Subcutaneous adipose tissue (tissue), 4 donors: Measurements from ENCODE around the gene BANP. TPM values are rescaled to one million over a fixed set of nuclear protein-coding genes. Genes with fewer than 3 reads are reported as not detected.

ENCODE experiments used
- total RNA-seq, 4 donors: library from RNA; depleted of rRNA; stranded (reverse); fragments of >200 nt; gene quantifications; one replicate each; pipeline ENCODE4 v1.1.0, GENCODE V29; 2016
- TF ChIP-seq, protein P1 (sequence below): fragments of 450-650 bp; IDR thresholded peaks from one replicate; pipeline ENCODE4 v1.5.1; 2016; ENCODE audit warnings: low read depth, mild to moderate bottlenecking, control low read depth, antibody characterized with exemption, moderate library complexity

The BANP gene
- total RNA-seq, 4 donors from 2014 or later = 12.9 to 21.1 (median 16.9) TPM

DNA sequence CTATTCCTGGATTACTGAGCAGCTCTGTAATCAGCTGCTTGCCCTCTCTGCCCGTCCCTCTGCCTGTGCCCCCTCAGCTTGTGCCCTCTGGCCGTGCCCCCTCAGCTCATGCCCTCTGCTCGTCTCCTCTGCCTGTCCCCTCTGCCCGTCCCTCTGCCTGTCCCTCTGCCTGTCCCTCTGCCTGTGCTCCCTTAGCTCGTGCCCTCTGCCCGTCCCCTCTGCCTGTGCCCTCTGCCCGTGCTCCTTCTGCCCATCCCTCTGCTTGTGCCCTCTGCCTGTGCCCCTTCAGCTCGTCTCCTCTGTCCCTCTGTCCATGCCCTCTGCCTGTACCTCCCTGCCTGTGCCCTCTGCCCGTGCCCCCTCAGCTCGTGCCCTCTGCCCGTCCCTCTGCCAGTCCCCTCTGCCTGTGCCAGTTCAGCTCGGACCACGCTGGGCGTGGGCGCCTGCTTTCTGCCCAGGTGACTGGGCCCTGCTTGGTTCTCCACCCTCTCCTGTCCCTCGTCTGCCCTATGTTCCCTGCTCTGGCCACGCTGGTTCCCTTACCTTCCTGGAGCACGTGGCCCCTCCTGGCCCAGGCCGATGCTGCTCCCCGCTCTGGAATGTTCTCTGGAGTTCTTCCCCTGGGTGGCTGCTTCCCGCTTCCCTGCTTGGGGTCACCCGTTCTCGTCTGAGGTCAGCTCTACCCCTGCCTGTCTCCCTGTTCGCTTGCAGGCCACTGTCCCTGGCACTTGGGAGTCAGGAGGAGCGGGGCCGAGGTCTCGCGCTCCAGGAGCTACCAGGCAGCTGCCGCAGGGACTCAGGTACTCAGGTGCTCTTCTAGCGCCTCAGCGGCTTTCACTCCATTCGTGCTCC, 63.9 kb downstream of the BANP start:
- TF ChIP-seq, protein P1, sequence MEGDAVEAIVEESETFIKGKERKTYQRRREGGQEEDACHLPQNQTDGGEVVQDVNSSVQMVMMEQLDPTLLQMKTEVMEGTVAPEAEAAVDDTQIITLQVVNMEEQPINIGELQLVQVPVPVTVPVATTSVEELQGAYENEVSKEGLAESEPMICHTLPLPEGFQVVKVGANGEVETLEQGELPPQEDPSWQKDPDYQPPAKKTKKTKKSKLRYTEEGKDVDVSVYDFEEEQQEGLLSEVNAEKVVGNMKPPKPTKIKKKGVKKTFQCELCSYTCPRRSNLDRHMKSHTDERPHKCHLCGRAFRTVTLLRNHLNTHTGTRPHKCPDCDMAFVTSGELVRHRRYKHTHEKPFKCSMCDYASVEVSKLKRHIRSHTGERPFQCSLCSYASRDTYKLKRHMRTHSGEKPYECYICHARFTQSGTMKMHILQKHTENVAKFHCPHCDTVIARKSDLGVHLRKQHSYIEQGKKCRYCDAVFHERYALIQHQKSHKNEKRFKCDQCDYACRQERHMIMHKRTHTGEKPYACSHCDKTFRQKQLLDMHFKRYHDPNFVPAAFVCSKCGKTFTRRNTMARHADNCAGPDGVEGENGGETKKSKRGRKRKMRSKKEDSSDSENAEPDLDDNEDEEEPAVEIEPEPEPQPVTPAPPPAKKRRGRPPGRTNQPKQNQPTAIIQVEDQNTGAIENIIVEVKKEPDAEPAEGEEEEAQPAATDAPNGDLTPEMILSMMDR = no peak

DNA sequence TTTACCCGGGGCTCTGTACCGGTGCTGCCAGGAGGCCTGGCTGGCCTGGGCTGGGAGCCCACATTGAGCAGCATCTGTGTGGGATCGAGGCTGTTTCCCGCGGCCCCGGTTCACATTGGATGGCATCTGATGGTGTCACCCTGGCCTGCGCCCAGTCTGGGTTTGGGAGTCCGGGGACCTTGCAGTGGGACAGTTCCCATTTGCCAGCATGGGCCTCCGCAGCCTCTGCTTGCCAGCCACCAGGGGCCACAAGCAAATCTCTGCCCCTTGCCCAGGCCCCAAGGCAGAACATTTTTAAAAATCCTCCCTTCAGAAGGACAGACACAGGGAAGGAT, 64.5 kb downstream of the BANP start:
- TF ChIP-seq, protein P1 = no peak

DNA sequence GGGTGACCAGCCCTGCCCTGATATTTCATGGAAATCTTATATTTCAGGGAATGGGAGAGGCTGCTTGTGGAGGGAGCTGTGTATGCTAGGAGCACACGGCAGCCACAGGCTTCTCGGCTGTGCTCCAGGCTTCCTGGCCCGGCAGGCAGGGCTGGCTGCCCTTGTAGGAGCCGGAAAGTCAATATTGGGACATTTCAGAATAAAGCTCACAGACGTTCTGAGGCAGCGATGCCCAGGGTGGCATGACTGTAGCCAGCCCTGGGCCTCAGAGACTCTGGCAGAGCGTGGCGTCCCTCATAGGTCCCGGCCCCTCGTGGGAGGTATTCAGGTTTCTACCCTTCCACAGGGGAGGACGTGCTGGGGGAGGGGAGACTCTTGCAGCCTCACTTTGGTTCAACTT, 65.7 kb downstream of the BANP start:
- TF ChIP-seq, protein P1 = no peak

DNA sequence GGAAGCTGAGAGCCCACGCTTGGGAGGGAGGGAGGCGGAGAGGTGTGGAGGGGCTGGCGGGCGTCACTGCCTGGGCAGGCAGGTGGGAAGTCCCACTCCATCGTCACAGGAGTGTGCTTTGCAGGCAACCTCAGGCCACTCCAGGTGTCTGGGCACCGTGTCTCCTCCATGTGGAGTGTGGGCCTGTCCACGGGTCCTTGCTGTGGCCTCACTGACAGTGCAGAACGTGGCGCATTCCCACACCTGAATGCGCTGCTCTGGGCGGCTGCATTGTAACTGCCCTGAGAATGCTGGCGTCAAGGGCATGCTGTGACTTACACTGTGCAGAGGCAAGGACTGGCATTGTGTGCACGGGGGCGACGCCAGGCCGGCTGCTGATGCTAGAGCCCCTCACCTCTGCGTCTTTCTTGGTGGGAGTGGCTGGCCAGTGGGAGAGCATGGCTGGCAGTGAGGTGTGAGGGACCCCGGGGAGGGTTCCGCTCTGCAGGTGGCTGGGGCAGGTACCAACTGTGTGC, 66.4 kb downstream of the BANP start:
- TF ChIP-seq, protein P1 = no peak

DNA sequence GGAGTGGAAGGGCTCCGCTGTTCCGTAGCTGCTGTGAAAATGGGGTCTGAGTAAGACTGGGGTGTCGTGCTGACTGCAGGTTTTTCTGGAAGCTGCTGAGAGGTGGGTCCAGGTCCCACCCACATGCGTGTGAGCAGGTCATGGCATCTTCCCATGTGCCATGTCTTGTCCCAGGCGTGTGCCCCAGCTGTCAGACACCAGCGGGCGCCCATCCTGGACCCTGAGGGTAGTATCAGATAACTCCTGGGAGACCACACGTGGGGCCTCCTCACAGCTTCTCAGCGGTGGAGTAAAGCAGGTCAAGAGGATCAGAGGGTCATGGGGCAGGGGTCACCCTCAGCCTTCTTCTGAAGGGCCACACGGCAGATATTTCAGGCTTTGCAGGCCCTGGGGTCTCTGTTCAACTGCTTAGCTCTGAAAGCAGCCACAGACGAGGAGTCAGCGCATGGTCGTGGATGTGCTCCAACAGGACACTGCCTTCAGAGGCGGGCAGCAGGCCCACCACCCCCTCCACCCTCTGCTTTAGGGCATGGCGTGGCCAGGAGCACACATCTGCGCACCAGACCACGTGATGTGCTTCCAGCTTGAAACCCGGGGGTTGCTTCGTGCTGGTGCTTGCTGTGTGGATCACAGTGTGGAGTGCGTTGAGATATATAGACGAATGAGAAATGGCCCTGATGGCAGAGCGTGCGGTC, 68.7 kb downstream of the BANP start:
- TF ChIP-seq, protein P1 = no peak

DNA sequence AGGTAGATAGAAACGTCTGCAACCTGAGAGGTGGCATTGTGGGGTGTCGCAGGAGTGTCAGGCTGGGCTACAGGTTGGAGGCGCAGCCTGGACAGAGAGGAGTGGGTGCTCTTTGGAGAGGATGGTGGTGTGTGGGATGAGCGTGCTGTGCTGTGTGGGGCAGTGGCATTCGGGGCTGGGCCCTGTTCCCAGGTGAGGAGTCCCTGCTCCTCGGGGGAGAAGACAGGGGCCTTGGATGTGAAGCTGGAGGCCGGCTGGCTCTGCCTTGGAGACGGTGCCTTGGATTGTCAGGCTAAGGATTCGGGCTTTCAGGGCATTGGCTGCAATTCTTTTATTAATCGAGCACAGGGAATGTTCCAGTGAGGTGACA, 69.3 kb downstream of the BANP start:
- TF ChIP-seq, protein P1 = no peak
